ENCODE measurements around the gene OR14I1.

Gene OR14I1

DNA sequence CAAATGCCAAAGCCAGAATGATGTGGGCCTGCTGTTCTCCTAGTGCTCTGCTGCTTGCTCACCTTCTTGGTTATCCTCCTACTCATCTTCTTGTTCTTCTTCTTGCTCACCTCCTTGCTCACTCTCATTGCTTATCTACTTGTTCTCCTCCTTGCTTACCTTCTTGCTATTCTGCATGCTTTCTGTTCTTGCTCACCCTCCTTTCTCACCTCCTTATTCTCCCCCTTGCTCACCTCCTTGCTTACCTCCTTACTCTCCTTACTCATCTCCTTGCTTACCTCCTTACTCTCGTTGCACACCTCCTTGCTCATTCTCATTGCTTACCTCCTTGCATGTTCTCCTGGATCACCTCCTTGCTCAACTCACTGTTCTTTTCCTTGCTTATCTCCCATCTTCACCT, at the start of gene OR14I1:
Gene OR14I1 (minus strand): TSS at position 53 of the 400 bp plus-strand sequence.
- no peak within 1 kb of the TSS for H3K4me3 ChIP-seq (ENCODE audit: low read length)
- DNase-seq (ENCODE audit: low read depth) = no peak
- TF ChIP-seq, protein P1, sequence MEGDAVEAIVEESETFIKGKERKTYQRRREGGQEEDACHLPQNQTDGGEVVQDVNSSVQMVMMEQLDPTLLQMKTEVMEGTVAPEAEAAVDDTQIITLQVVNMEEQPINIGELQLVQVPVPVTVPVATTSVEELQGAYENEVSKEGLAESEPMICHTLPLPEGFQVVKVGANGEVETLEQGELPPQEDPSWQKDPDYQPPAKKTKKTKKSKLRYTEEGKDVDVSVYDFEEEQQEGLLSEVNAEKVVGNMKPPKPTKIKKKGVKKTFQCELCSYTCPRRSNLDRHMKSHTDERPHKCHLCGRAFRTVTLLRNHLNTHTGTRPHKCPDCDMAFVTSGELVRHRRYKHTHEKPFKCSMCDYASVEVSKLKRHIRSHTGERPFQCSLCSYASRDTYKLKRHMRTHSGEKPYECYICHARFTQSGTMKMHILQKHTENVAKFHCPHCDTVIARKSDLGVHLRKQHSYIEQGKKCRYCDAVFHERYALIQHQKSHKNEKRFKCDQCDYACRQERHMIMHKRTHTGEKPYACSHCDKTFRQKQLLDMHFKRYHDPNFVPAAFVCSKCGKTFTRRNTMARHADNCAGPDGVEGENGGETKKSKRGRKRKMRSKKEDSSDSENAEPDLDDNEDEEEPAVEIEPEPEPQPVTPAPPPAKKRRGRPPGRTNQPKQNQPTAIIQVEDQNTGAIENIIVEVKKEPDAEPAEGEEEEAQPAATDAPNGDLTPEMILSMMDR (IDR thresholded peaks at IDR 0.05; ENCODE audit: insufficient read depth, low read depth, low read length, missing control alignments) = no peak

DNA sequence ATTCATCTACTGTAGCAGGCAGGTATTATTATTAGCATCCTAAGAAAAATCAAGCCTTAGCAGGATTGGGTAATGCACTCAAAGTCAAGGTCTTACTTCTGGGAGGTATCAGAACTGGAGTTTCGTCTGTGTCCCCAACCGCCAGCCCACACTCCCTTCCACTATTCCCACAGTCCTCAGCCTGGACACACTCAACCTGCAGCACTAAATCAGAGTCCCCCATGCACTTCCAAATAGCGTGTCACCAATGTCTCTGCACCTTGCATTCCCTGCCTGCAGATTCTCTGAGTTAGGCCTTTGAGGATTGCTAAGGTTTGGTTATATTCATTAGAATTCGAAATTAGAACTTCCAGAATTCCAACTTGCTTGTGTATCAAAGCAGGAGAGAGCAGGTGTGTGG, 49.1 kb upstream of the OR14I1 start:
- no peak overlapping the region for H3K4me3 ChIP-seq (ENCODE audit: low read length)
- TF ChIP-seq, protein P1 (IDR thresholded peaks at IDR 0.05; ENCODE audit: insufficient read depth, low read depth, low read length, missing control alignments) = no peak
- DNase-seq (ENCODE audit: low read depth) = no peak

DNA sequence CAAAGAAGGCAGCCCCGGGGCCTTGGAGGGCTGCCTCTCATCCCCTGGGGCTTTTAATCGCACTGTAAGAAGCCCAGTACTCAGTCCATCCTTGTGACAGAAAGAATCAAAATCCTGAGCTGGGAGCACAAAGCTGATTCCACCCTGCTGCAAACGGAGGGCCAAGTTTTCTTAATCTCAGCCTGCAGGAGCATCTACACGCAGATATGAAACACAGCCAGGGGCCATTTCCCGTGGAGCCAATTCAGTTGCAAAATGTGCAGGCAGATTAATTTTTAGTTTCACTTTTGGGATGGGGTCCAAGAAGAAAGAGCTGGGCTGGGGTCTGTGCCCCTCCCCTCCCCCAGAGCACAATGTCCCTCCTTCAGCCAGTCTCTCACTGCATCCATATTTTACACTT, 48.6 kb upstream of the OR14I1 start:
- TF ChIP-seq, protein P1 (IDR thresholded peaks at IDR 0.05; ENCODE audit: insufficient read depth, low read depth, low read length, missing control alignments) = no peak
- H3K4me3 ChIP-seq (ENCODE audit: low read length) = no peak overlapping the region
- DNase-seq (ENCODE audit: low read depth) = no peak

DNA sequence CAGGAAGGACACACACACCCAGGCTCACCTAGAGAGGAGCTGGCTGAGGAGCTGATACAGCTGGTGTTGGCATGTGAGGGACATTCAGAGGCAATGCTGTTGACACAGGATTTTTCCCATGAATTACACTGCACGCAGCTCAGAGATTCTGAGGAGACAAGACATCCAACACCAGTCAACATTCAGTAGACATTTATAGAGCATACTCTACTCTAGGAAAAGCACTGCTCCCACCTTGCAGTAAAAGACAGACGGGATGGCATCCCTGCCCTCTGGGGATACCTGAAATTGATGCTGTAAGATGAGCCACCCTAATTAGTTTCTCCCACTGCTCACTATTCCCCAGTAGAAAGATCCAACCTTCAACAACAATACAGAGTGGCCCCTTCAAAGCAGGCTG, 47.9 kb upstream of the OR14I1 start:
- no peak overlapping the region for H3K4me3 ChIP-seq (ENCODE audit: low read length)
- no peak for DNase-seq (ENCODE audit: low read depth)
- TF ChIP-seq, protein P1 (IDR thresholded peaks at IDR 0.05; ENCODE audit: insufficient read depth, low read depth, low read length, missing control alignments) = no peak

DNA sequence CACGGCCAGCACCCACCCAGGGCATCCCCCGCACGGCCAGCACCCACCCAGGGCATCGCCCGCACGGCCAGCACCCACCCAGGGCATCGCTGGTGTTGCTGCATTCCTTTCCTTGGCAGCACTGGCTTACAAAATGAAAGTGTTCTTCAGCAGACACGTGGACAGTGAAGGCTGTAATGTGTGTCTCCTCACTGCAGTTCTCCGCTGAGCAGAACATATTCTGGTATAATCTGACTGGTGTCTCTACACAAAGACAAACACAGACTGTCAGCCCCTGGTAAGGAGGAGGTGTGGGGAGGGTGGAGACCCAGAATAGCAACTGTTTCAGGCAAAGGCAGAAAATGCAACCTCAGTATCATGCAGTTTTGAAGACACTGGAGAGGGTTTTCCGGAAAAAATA, 45.6 kb upstream of the OR14I1 start:
- DNase-seq (ENCODE audit: low read depth) = no peak
- TF ChIP-seq, protein P1 (IDR thresholded peaks at IDR 0.05; ENCODE audit: insufficient read depth, low read depth, low read length, missing control alignments) = no peak
- no peak overlapping the region for H3K4me3 ChIP-seq (ENCODE audit: low read length)

DNA sequence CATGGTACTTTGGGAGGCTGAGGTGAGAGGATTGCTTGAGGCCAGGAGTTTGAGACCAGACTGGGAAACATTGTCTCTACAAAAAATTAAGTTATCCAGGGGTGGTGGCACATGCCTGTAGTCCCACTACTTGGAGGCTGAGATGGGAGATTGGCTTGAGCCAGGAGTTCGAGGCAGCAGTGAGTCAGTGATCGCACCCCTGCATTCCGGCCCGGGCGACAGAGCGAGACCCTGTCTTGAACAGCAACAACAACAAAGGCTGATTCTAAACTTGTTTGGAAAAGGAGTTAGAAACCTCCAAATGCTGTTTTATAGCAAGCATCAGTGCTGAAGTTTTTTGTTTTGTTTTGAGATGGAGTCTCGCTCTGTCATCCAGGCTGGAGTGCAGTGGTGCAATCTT, 38.3 kb upstream of the OR14I1 start:
- no peak for DNase-seq (ENCODE audit: low read depth)
- TF ChIP-seq, protein P1 (IDR thresholded peaks at IDR 0.05; ENCODE audit: insufficient read depth, low read depth, low read length, missing control alignments) = no peak
- H3K4me3 ChIP-seq (ENCODE audit: low read length) = no peak overlapping the region

DNA sequence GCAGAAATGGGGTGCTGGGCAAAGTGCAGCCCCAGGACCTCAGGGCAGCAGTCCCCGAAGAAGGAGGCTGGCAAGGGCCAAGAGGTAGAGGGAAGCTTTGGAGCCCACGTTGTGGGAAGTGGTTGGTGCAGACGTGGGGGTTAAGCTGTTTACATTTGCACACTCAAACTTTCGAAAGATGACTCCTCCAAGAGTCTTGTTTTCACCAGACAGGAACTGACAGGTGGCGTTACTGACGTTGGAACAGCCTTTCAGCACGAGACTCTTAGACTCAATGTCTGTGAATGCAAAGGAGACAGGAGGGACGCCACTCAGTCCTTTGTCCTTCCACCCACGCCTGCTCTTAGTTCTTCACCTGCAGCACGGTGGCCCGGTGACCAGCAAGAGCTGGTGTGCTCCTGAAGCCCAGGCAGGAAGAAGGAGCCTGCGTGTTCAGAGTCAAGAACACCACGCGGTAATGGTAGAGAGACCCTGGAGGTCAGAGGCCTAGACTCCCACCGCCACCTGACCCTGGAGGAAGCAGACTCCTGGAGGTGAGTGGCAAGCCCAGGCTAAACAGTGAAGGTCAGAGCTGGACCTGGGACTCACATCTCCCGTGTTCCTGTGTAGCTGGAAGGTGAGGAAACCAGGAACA, 37.1 kb upstream of the OR14I1 start:
- H3K4me3 ChIP-seq (ENCODE audit: low read length) = no peak overlapping the region
- DNase-seq (ENCODE audit: low read depth) = no peak
- TF ChIP-seq, protein P1 (IDR thresholded peaks at IDR 0.05; ENCODE audit: insufficient read depth, low read depth, low read length, missing control alignments) = no peak

All from epithelial cell of esophagus (primary cell).